Measurements from ENCODE around the gene SP7. TPM values are rescaled to one million over a fixed set of nuclear protein-coding genes. Genes with fewer than 3 reads are reported as not detected.
A peak's percentile ranks its signal among the peaks of the same experiment; 100 is the strongest.

The SP7 gene
- total and polyA plus RNA-seq, 10 of the 15 experiments (the other 5 are each of a cell fraction or from before 2014, with no cell fraction given), result 0.05 to 0.11 TPM; not detected in 8

GRCh38 chr12:53295891-53296219, 40.3 kb downstream of the SP7 start:
- FAIRE-seq, result no peak
- in situ Hi-C loops (cut with MboI) (no loop called here), intact Hi-C loops (cut with micrococcal nuclease; ENCODE audit: unreplicated experiment) (loop anchor here (1.0 kb wide), 1 partner anchor 25 kb away; the partner anchor contains the start of gene AAAS)
- ChIA-PET SMC1A (ENCODE audit: uncharacterized antibody, unreplicated experiment) (interaction anchor here (0.7 to 2.9 kb wide), 14 partner anchors 10 to 194 kb away, joined by 3 to 27 read pairs (median 5); partner anchors contain the start of genes AAAS, CSAD, ESPL1 and ZNF740), CTCF (interaction anchor here (0.6 to 12.9 kb wide), 20 partner anchors 8 to 230 kb away, joined by 3 to 315 read pairs (median 4); partner anchors contain the start of genes AAAS, ESPL1 and ITGB7), POLR2A (interaction anchor here (0.7 to 2.3 kb wide), 12 partner anchors 18 to 116 kb away, joined by 3 to 24 read pairs (median 5); partner anchors contain the start of genes AAAS, CSAD, ESPL1 and ZNF740), RAD21 (ENCODE audit: unreplicated experiment) (interaction anchor here (0.7 to 6.2 kb wide), 17 partner anchors 13 to 193 kb away, joined by 3 to 43 read pairs (median 4); partner anchors contain the start of genes AAAS, ESPL1 and SOAT2)
- peaks cover 25% of the 10 kb centered on the region for H3K4me1 ChIP-seq (ENCODE audit: control insufficient read depth, insufficient read depth, low read length)
- H3K9ac ChIP-seq (ENCODE audit: control insufficient read depth, insufficient read depth, low read length), result peak overlapping the region; percentile 87
- H3K9me3 ChIP-seq (replicated peaks; ENCODE audit: control insufficient read depth, insufficient read depth, low read length), result no peaks in the 10 kb centered on the region
- peak; percentile 8 for ATAC-seq
- no peaks in the 10 kb centered on the region; the same call in 1 of the 2 replicates for H4K20me1 ChIP-seq (ENCODE audit: control insufficient read depth, insufficient read depth)
- H3K4me3 ChIP-seq, result peak overlapping the region; percentile 82
- no peaks in the 10 kb centered on the region for H3K27me3 ChIP-seq (replicated peaks in 1 of 2; ENCODE audit: control insufficient read depth in 2 of 2, insufficient read depth in 2 of 2, low read length in 1 of 2)
- DNase-seq (ENCODE audit: low read depth, low spot score), result no peak
- peak overlapping the region; percentile 75 for H3K27ac ChIP-seq (ENCODE audit: control insufficient read depth, insufficient read depth)
- H3K4me2 ChIP-seq (ENCODE audit: control insufficient read depth, insufficient read depth), result peak overlapping the region; percentile 70
- H2AFZ ChIP-seq (ENCODE audit: control insufficient read depth, low read depth, low read length), result peak overlapping the region; percentile 98
- BruUV-seq (replicated peaks), result TSS peak; percentile 80
- TF ChIP-seq KAT2A (conservative IDR thresholded peaks at IDR 0.05; ENCODE audit: control insufficient read depth, low read depth, low read length) (no peak), GATAD2B (conservative IDR thresholded peaks at IDR 0.05; ENCODE audit: low read depth) (no peak), CHD4 (IDR thresholded peaks at IDR 0.05) (no peak), RAD51 (IDR thresholded peaks at IDR 0.05) (no peak), BHLHE40 (IDR thresholded peaks at IDR 0.05; ENCODE audit: borderline replicate concordance in 1 of 2, low read depth in 2 of 2, low read length in 1 of 2) (no peak), KLF5 (IDR thresholded peaks at IDR 0.05; ENCODE audit: partially characterized antibody) (no peak), IKZF2 (IDR thresholded peaks at IDR 0.05) (no peak), ATF7 (IDR thresholded peaks at IDR 0.05; ENCODE audit: low read depth) (no peak), ZBTB4 (CRISPR knock-in tag; IDR thresholded peaks at IDR 0.05) (no peak), POLR2AphosphoS5 (IDR thresholded peaks at IDR 0.05; ENCODE audit: low read length) (no peak), RFX5 (IDR thresholded peaks at IDR 0.05; ENCODE audit: low read depth, low read length) (no peak)
- TF ChIP-seq, protein P1, sequence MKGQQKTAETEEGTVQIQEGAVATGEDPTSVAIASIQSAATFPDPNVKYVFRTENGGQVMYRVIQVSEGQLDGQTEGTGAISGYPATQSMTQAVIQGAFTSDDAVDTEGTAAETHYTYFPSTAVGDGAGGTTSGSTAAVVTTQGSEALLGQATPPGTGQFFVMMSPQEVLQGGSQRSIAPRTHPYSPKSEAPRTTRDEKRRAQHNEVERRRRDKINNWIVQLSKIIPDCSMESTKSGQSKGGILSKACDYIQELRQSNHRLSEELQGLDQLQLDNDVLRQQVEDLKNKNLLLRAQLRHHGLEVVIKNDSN (IDR thresholded peaks at IDR 0.05; ENCODE audit: borderline replicate concordance, extremely low read length, insufficient read depth, low read depth, low read length), result no peak
- TF ChIP-seq, protein P2, sequence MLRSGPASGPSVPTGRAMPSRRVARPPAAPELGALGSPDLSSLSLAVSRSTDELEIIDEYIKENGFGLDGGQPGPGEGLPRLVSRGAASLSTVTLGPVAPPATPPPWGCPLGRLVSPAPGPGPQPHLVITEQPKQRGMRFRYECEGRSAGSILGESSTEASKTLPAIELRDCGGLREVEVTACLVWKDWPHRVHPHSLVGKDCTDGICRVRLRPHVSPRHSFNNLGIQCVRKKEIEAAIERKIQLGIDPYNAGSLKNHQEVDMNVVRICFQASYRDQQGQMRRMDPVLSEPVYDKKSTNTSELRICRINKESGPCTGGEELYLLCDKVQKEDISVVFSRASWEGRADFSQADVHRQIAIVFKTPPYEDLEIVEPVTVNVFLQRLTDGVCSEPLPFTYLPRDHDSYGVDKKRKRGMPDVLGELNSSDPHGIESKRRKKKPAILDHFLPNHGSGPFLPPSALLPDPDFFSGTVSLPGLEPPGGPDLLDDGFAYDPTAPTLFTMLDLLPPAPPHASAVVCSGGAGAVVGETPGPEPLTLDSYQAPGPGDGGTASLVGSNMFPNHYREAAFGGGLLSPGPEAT (IDR thresholded peaks at IDR 0.05; ENCODE audit: low read depth), result no peak
- TF ChIP-seq, protein P3, sequence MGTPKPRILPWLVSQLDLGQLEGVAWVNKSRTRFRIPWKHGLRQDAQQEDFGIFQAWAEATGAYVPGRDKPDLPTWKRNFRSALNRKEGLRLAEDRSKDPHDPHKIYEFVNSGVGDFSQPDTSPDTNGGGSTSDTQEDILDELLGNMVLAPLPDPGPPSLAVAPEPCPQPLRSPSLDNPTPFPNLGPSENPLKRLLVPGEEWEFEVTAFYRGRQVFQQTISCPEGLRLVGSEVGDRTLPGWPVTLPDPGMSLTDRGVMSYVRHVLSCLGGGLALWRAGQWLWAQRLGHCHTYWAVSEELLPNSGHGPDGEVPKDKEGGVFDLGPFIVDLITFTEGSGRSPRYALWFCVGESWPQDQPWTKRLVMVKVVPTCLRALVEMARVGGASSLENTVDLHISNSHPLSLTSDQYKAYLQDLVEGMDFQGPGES (IDR thresholded peaks at IDR 0.05), result no peak
- peaks cover 7 to 17% of the 10 kb centered on the region in 2 experiments; a peak in 3 of 4 replicates for H3K36me3 ChIP-seq (ENCODE audit: control insufficient read depth in 2 of 2, insufficient read depth in 2 of 2, low read length in 1 of 2)
- 2% methylated on average over 12 of the region's 12 CpGs for WGBS (ENCODE audit: insufficient coverage, insufficient replicate concordance, low lambda C conversion rate, missing lambda C conversion rate)
- peaks cover 28% of the 10 kb centered on the region for H3K79me2 ChIP-seq (ENCODE audit: control insufficient read depth, insufficient read depth, low read length)
